Prostate gland (tissue), 2 donors: Measurements from ENCODE around the gene ANGPTL8. TPM values are rescaled to one million over a fixed set of nuclear protein-coding genes. Genes with fewer than 3 reads are reported as not detected.
A peak's percentile ranks its signal among the peaks of the same experiment; 100 is the strongest.

Source experiments
- DNase-seq: peaks from one replicate; pipeline ENCODE4 v3.0.0-alpha.2; 2019; ENCODE audit warnings: low spot score
- H3K27ac ChIP-seq, 2 donors: fragments of 200-600 bp; sonication (generic); 2 replicates each; pipeline ENCODE4 v1.5.1; 2017 to 2019
- H3K27me3 ChIP-seq: fragments of 200-600 bp; sonication (generic); replicated peaks from 2 replicates; pipeline ENCODE4 v1.5.1; 2019; ENCODE audit not compliant: insufficient read depth
- H3K36me3 ChIP-seq, 2 donors: fragments of 200-600 bp; sonication (generic); 1 replicate in 1 of 2; 2 replicates in 1 of 2; pipeline versions ENCODE4 v1.5.1 to v1.8.1; 2017 to 2019
- H3K4me1 ChIP-seq: fragments of 200-600 bp; sonication (generic); replicated peaks from 2 replicates; pipeline ENCODE4 v1.5.1; 2019
- H3K4me3 ChIP-seq, 2 donors: fragments of 200-600 bp; sonication (generic); 2 replicates each; pipeline ENCODE4 v1.5.1; 2017 to 2019
- H3K9me3 ChIP-seq: fragments of 200-600 bp; sonication (generic); 2 replicates; pipeline ENCODE4 v1.5.1; 2017
- POLR2A ChIP-seq: fragments of 450-650 bp; IDR thresholded peaks from one replicate; pipeline ENCODE4 v1.6.1; 2016; ENCODE audit warnings: antibody characterized with exemption, mild to moderate bottlenecking
- POLR2AphosphoS5 ChIP-seq: sonication (generic); formaldehyde crosslinking; IDR thresholded peaks from one replicate; pipeline ENCODE4 v1.6.1; 2017; ENCODE audit warnings: antibody characterized with exemption
- WGBS: methylation state at CpG from one replicate; pipeline ENCODE4 v1.1.5; 2018; 5-methylcytosine and 5-hydroxymethylcytosine counted together
- intact Hi-C: fragments of 100-400 bp; cut with DNase I; formaldehyde crosslinking; loops from one replicate; pipeline ENCODE4 v1.14.2; 2022
- total RNA-seq, 2 donors: library from RNA; depleted of rRNA; stranded (reverse); fragments of >200 nt; gene quantifications; one replicate each; pipeline ENCODE4 v1.1.0, GENCODE V29; 2016
- TF ChIP-seq, protein P1 (sequence below), 4 experiments: fragments of 200-600 bp in 2 of 4; fragments of 450-650 bp in 2 of 4; sonication (generic) in 2 of 4; IDR thresholded peaks; 1 replicate in 3 of 4; 2 replicates in 1 of 4; pipeline ENCODE4 v1.5.1; 2016 to 2019; ENCODE audit warnings: antibody characterized with exemption in 4 of 4, mild to moderate bottlenecking in 2 of 4, moderate library complexity in 2 of 4

Gene ANGPTL8
- total RNA-seq, 2 donors from 2014 or later: not detected

DNA sequence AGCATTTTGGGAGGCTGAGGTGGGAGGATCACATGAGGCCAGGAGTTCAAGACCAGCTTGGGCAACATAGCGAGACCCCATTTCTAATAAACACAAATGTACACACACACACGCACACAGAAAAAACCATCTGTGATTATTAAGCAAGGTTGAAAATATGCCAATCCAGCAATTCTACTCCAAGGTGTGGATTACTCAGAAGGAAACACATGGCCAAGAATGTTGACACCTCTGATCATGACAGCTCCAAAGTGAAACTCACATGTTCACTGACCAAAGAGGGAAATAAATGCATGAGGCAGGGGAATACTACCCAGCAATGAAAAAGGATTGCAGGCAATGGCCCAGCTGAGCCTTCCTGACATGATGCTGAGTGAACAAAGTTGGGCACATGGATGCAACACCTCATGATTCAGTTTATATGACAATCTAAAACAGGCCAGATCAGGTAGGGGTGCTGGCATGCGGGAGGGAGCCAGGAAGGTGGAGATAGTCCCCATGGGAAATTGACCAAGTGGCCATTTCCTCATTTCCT lies 18.5 kb downstream of the ANGPTL8 start:
- Histone ChIP-seq H3K27me3 (no peaks in the 10 kb centered on the region), H3K4me3 (no peak overlapping the region), H3K4me1 (no peaks in the 10 kb centered on the region), H3K9me3 (no peaks in the 10 kb centered on the region), H3K36me3 (no peaks in the 10 kb centered on the region), H3K27ac (no peak overlapping the region)
- TF ChIP-seq POLR2A (no peak), POLR2AphosphoS5 (no peak)
- TF ChIP-seq, protein P1, sequence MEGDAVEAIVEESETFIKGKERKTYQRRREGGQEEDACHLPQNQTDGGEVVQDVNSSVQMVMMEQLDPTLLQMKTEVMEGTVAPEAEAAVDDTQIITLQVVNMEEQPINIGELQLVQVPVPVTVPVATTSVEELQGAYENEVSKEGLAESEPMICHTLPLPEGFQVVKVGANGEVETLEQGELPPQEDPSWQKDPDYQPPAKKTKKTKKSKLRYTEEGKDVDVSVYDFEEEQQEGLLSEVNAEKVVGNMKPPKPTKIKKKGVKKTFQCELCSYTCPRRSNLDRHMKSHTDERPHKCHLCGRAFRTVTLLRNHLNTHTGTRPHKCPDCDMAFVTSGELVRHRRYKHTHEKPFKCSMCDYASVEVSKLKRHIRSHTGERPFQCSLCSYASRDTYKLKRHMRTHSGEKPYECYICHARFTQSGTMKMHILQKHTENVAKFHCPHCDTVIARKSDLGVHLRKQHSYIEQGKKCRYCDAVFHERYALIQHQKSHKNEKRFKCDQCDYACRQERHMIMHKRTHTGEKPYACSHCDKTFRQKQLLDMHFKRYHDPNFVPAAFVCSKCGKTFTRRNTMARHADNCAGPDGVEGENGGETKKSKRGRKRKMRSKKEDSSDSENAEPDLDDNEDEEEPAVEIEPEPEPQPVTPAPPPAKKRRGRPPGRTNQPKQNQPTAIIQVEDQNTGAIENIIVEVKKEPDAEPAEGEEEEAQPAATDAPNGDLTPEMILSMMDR (IDR thresholded peaks at IDR 0.05): no peak
- WGBS: 88% methylated on average over 3 of the region's 3 CpGs
- DNase-seq: no peak
- intact Hi-C loops: no loop called here

DNA sequence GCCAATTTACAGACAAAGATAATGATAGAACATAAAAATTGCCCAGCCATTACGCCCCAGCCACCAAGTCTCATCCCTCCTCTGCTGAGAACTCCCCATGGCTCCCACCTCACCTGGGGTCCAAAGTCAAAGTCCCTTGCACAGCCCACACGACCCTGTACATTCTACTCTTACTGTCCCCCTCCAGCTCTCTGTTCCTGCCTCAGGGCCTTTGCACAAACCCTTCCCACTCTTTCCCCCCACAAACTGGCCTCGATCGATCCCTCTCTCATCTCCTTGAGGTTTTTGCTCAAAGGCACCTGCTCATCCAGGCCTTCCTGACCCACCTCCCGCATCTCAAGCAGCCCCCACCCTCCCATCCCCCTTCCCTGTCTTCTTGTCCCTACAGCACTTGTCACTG lies 21.6 kb downstream of the ANGPTL8 start:
- TF ChIP-seq, protein P1 (IDR thresholded peaks at IDR 0.05): no peak
- TF ChIP-seq POLR2A (no peak), POLR2AphosphoS5 (no peak)
- 77% methylated on average over 5 of the region's 5 CpGs for WGBS
- Histone ChIP-seq H3K4me1 (no peaks in the 10 kb centered on the region), H3K27me3 (no peaks in the 10 kb centered on the region), H3K9me3 (no peaks in the 10 kb centered on the region), H3K4me3 (no peak overlapping the region), H3K36me3 (no peaks in the 10 kb centered on the region), H3K27ac (peak overlapping the region; percentile 79 to 86)
- DNase-seq: no peak
- intact Hi-C loops: no loop called here

- Histone ChIP-seq H3K4me1 (no peaks in the 10 kb centered on the region), H3K27me3 (no peaks in the 10 kb centered on the region), H3K27ac (peak overlapping the region; percentile 79 to 86), H3K4me3 (peak overlapping the region; percentile 93 to 97), H3K36me3 (no peaks in the 10 kb centered on the region), H3K9me3 (no peaks in the 10 kb centered on the region)
- WGBS: 27% methylated on average over 18 of the region's 18 CpGs
- no peak for DNase-seq
- TF ChIP-seq POLR2AphosphoS5 (no peak), POLR2A (no peak)
- TF ChIP-seq, protein P1 (IDR thresholded peaks at IDR 0.05): no peak
- intact Hi-C loops: no loop called here
These were observed 22.1 kb downstream of the ANGPTL8 start for GRCh38 chr19:11261431-11261970.

DNA sequence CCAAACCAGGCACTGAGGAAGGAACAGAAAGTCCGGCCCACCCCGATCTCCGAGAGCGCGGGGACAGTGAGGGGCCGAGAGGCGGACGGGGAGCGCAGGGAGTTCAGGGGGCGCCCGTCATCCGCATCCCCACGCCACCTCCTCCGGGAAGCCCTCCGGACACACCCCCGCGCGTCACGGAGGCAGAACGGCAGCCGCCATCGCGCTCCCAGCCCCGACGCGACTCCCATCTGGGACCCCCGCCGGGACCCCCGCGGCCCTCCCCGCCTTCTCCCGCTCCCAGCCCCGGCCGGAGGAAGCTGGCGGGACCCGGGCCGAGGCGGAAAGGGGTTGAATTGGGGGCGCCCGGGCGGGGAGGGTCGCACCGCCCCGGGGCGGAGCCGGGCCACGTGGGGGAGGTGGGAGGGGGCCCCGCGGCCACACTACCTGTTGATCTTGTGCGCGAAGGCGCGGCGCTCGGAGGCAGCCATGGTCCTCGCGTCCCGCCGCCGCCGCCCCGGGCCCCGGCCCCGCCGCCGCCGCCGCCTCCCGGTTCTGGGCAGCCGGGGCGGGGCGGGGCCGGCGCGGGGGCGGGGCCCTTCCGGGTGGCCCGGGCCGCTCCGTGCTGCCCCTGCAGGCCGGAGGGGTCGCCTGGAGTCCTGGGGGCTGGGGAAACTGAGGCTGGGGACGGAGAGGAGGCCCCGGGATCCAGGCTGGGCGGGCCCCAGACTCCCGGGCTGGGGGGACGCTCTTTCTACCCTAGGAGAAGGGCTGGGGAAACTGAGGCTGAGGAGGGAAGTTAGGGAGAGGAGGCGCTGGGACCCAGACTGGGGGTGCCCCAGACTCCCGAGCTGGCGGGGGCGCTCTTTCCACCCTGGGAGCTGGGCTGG lies 22.8 kb downstream of the ANGPTL8 start, which contains the start of gene DOCK6:
Gene DOCK6, minus strand, starts transcription at position 554 of the 869 bp plus-strand sequence. Its CDS starts 84 bp downstream, at position 470.
- Histone ChIP-seq H3K27ac (peak within 1 kb of the TSS; percentile 79 to 86), H3K36me3 (no peaks in the 10 kb centered on the region), H3K4me1 (no peaks in the 10 kb centered on the region), H3K4me3 (peak within 1 kb of the TSS; percentile 93 to 97), H3K9me3 (no peaks in the 10 kb centered on the region), H3K27me3 (no peaks in the 10 kb centered on the region)
- no peak for DNase-seq
- TF ChIP-seq POLR2AphosphoS5: no peak
- TF ChIP-seq, protein P1 (IDR thresholded peaks at IDR 0.05): peak in 2 of 4 experiments; percentile 53 to 55
- intact Hi-C loops: no loop called here
- WGBS: 2% methylated on average over 58 of the region's 91 CpGs
